Lung (tissue), 12 donors: ENCODE measurements around the gene TMEM50A. TPM values are rescaled to one million over a fixed set of nuclear protein-coding genes. Genes with fewer than 3 reads are reported as not detected.
"Not testable (repeated sequence)": the region's sequence is repeated elsewhere in the genome, so short reads cannot be mapped to it uniquely, and the experiment has no call there.

Experiments used
- ATAC-seq: fragments of 200-7000 bp; cut with Tn5 transposase; one replicate; pipeline ENCODE4 v1.9.1; 2020; ENCODE audit warnings: moderate number of reproducible peaks; ENCODE audit not compliant: insufficient read depth, low FRiP score
- DNase-seq, 3 donors: peaks; one replicate each; pipeline ENCODE4 v3.0.0-alpha.2; 2013 to 2017
- H3K27ac ChIP-seq, 2 donors: one replicate each; pipeline ENCODE4 v1.5.1; 2013; ENCODE audit warnings: mild to moderate bottlenecking in 2 of 2, moderate library complexity in 2 of 2, control low read depth in 1 of 2, inconsistent platforms in 1 of 2, low read depth in 1 of 2, low read length in 1 of 2
- H3K27me3 ChIP-seq, 3 donors: one replicate each; pipeline ENCODE4 v1.5.1; 2013; ENCODE audit warnings: low read length in 2 of 3; ENCODE audit not compliant: control insufficient read depth in 3 of 3, insufficient read depth in 3 of 3
- H3K36me3 ChIP-seq, 4 donors: one replicate each; pipeline ENCODE4 v1.5.1; 2013; ENCODE audit warnings: low read length in 4 of 4, mild to moderate bottlenecking in 1 of 4, moderate library complexity in 1 of 4; ENCODE audit not compliant: control insufficient read depth in 4 of 4, insufficient read depth in 4 of 4
- H3K4me1 ChIP-seq, 5 donors: one replicate each; pipeline ENCODE4 v1.5.1; 2013; ENCODE audit warnings: low read length in 5 of 5, mild to moderate bottlenecking in 2 of 5, moderate library complexity in 1 of 5; ENCODE audit not compliant: control insufficient read depth in 5 of 5, insufficient read depth in 5 of 5
- H3K4me3 ChIP-seq: one replicate; pipeline ENCODE4 v1.5.1; 2013; ENCODE audit warnings: mild to moderate bottlenecking, control low read depth, moderate library complexity
- H3K9ac ChIP-seq, 2 donors: one replicate each; pipeline ENCODE4 v1.5.1; 2013; ENCODE audit warnings: low read length in 2 of 2, control low read depth in 1 of 2; ENCODE audit not compliant: insufficient read depth in 1 of 2
- H3K9me3 ChIP-seq, 4 donors: one replicate each; pipeline ENCODE4 v1.5.1; 2013; ENCODE audit warnings: low read length in 3 of 4, mild to moderate bottlenecking in 1 of 4, moderate library complexity in 1 of 4; ENCODE audit not compliant: control insufficient read depth in 4 of 4, insufficient read depth in 3 of 4
- CTCF ChIP-seq: IDR thresholded peaks from 2 replicates; pipeline ENCODE4 v1.5.1; 2012; ENCODE audit warnings: mild to moderate bottlenecking; ENCODE audit errors: control extremely low read depth, extremely low read depth
- WGBS, 2 donors: extraction: QIAGEN DNeasy Blood & Tissue Kit; methylation state at CpG; one replicate each; pipeline ENCODE4 v1.1.7; 2013; 5-methylcytosine and 5-hydroxymethylcytosine counted together
- polyA plus RNA-seq, 2 donors: library from polyadenylated mRNA; stranded (reverse); fragments of 200-250 nt; gene quantifications; one replicate each; pipeline ENCODE4 v1.2.1, GENCODE V29; 2013
- total RNA-seq, 2 donors: library from RNA; depleted of rRNA in 1 of 2; stranded (reverse); fragments of >200 nt in 1 of 2; gene quantifications; one replicate each; pipeline ENCODE4 v1.2.1, GENCODE V29; 2014 to 2021
- donor health status: control.
- donor health status: control.
- donor health status: Bipolar disorder and iron deficiency.
- donor health status: healthy.
- donor health status: DM: yes; HTN: yes; CAD: no.

Gene TMEM50A
- total and polyA plus RNA-seq, 4 donors, result 84.6 to 116 (median 88.4) TPM

DNA sequence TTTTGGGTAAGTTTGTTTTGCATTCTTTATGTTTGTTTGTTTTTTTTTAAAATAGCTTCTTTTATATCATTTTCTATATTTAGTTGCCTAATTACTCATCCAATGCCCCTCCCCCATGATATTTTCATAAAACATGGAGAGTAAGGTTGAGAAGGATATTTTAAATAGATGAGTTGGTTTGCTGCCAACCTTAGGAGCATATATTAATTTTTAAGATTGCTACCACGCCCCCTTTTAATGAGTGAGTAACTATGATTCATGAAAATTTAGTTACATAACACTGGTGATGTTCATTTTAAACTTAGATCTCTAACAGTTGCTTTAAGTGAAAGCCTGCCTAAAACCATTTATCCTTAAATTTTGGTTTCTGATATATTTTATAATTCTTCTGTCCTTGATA lies 18.7 kb downstream of the TMEM50A start:
- Histone ChIP-seq H3K9me3 (no peaks in the 10 kb centered on the region), H3K4me1 (peaks cover 0 to 5% (median 0%) of the 10 kb centered on the region in 5 donors), H3K27ac (no peak overlapping the region), H3K36me3 (peaks cover 7 to 27% (median 22%) of the 10 kb centered on the region in 4 donors), H3K9ac (no peak overlapping the region), H3K4me3 (no peak overlapping the region), H3K27me3 (no peaks in the 10 kb centered on the region)
- 92 to 93% methylated on average over 1 of the region's 1 CpG for WGBS, 2 donors
- ATAC-seq (no peak), DNase-seq (no peak)
- TF ChIP-seq CTCF, result no peak

GRCh38 chr1:25360596-25361581 lies 22.8 kb downstream of the TMEM50A start:
- Histone ChIP-seq H3K4me1 (peaks cover 0 to 4% (median 0%) of the 10 kb centered on the region in 5 donors), H3K4me3 (no peak overlapping the region), H3K9me3 (no peaks in the 10 kb centered on the region), H3K36me3 (peaks cover 4 to 18% (median 14%) of the 10 kb centered on the region in 4 donors), H3K9ac (no peak overlapping the region), H3K27me3 (no peaks in the 10 kb centered on the region), H3K27ac (peak overlapping the region in 1 of 2 donors; percentile 60)
- DNase-seq, result no peak
- no peak for TF ChIP-seq CTCF
- ATAC-seq, result no peak
- WGBS, 2 donors, result 90 to 92% methylated on average over 7 of the region's 7 CpGs

- DNase-seq (no peak), ATAC-seq (no peak)
- TF ChIP-seq CTCF, result no peak
- H3K9me3 ChIP-seq, result no peaks in the 10 kb centered on the region
- peaks cover 2 to 15% (median 7%) of the 10 kb centered on the region in 4 donors for H3K36me3 ChIP-seq
- peak overlapping the region in 1 of 2 donors; percentile 60 for H3K27ac ChIP-seq
- 68 to 78% methylated on average over 2 of the region's 2 CpGs for whole genome bisulfite sequencing, 2 donors
- H3K9ac ChIP-seq, result no peak overlapping the region
- H3K4me1 ChIP-seq, result peaks cover 0 to 4% (median 0%) of the 10 kb centered on the region in 5 donors
- H3K4me3 ChIP-seq, result no peak overlapping the region
- H3K27me3 ChIP-seq, result no peaks in the 10 kb centered on the region
Observed at GRCh38 chr1:25361901-25362300, 23.8 kb downstream of the TMEM50A start.

- H3K9ac ChIP-seq, H3K9me3 ChIP-seq, H3K4me1 ChIP-seq, H3K27ac ChIP-seq, ATAC-seq, H3K27me3 ChIP-seq, DNase-seq, H3K4me3 ChIP-seq: not testable (repeated sequence)
- peaks cover 0 to 13% (median 7%) of the 10 kb centered on the region in 4 donors for H3K36me3 ChIP-seq
- no CpG with 5 or more reads among the region's 17 CpGs for WGBS, 2 donors
Observed at GRCh38 chr1:25362634-25363559, 24.8 kb downstream of the TMEM50A start.
